ENCODE measurements around the gene OPN1MW3.
A peak's percentile ranks its signal among the peaks of the same experiment; 100 is the strongest.
"Not testable (repeated sequence)": the region's sequence is repeated elsewhere in the genome, so short reads cannot be mapped to it uniquely, and the experiment has no call there.

OPN1MW3 gene

GRCh38 chrX:154263072-154263471 lies 5.7 kb downstream of the OPN1MW3 start:
- H3K36me3 Mint-ChIP-seq (ENCODE audit: low read depth); H3K27ac Mint-ChIP-seq; DNase-seq (ENCODE audit: low spot score); H3K27me3 Mint-ChIP-seq (ENCODE audit: low read depth); H3K4me3 Mint-ChIP-seq; H3K9me3 Mint-ChIP-seq; H3K4me1 Mint-ChIP-seq (ENCODE audit: low read depth): not testable (repeated sequence)

GRCh38 chrX:154269245-154269644 lies 11.9 kb downstream of the OPN1MW3 start:
- DNase-seq (ENCODE audit: low spot score); H3K9me3 Mint-ChIP-seq; H3K27ac Mint-ChIP-seq; H3K4me3 Mint-ChIP-seq; H3K36me3 Mint-ChIP-seq (ENCODE audit: low read depth); H3K27me3 Mint-ChIP-seq (ENCODE audit: low read depth); H3K4me1 Mint-ChIP-seq (ENCODE audit: low read depth): not testable (repeated sequence)

DNA sequence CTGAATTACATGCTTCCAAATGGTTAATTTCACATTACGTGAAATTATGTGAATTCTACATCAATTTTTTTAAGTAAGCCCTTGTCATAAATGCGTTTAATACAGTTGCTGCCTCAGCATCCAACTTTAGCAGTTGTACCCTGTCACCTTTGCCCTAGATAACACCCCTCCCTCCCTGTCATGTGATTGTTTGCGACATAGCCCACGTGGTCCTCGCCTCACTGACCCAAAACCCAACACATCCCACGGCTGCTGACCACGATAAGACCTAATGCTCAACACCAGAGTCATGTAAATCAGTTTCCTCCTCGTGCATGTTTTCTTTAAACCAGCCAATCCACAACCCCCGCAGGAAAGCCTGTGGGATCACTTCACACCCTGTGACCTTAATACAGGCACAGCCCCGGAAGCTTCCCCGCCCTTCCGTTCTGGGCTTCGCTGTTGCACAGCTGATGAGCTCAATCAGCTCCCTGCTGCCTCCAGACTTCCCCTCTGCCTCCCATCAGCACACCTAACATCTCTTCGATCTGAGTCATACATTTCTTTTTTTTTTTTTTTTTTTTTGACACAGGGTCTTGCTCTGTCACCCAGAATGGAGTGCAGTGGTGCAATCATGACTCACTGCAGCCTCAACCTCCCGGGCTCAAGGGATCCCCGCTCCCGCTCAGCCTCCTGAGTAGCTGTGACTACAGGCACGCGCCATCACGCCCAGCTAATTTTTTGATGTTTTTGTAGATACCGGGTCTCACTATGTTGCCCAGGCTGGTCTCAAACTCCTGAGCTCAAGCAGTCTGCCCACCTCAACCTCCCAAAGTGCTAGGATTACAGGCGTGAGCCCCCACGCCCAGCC lies 27.3 kb downstream of the OPN1MW3 start:
- H3K36me3 Mint-ChIP-seq (ENCODE audit: low read depth); H3K27me3 Mint-ChIP-seq (ENCODE audit: low read depth); H3K4me1 Mint-ChIP-seq (ENCODE audit: low read depth); DNase-seq (ENCODE audit: low spot score); H3K27ac Mint-ChIP-seq; H3K9me3 Mint-ChIP-seq; H3K4me3 Mint-ChIP-seq: not testable (repeated sequence)

DNA sequence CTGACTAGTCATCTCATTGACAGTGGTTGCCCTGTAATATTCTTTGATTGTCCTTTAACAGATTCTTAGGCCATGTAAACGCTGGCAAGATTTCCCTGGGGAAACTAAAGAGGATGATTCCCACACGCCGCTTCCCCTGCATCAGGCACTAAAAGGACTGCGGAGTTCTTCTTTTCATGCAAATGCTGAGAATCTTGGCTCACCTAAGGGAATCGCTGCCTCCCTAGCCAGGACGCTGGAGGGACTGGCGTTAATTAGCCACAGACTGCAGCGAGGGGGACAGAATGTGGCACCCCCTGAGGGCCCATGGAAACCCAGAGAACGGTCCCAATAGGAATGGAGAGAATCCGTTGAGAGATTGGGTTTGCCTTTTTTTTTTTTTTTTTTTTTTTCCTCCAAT lies 29.0 kb downstream of the OPN1MW3 start:
- not testable (repeated sequence) for H3K36me3 Mint-ChIP-seq (ENCODE audit: low read depth); H3K9me3 Mint-ChIP-seq; H3K4me1 Mint-ChIP-seq (ENCODE audit: low read depth); DNase-seq (ENCODE audit: low spot score); H3K27ac Mint-ChIP-seq; H3K27me3 Mint-ChIP-seq (ENCODE audit: low read depth); H3K4me3 Mint-ChIP-seq

- no peaks in the 10 kb centered on the region for H3K9me3 Mint-ChIP-seq
- no peaks in the 10 kb centered on the region for H3K36me3 Mint-ChIP-seq (ENCODE audit: low read depth)
- H3K4me1 Mint-ChIP-seq (ENCODE audit: low read depth) = no peaks in the 10 kb centered on the region
- no peak within 1 kb of the TSS for H3K4me3 Mint-ChIP-seq
- H3K27me3 Mint-ChIP-seq (ENCODE audit: low read depth) = peaks cover 2% of the 10 kb centered on the region
- no peak for DNase-seq (ENCODE audit: low spot score)
- H3K27ac Mint-ChIP-seq = no peak within 1 kb of the TSS
Measured at GRCh38 chrX:154294791-154295574, 37.6 kb downstream of the OPN1MW3 start, which contains the start of gene TEX28. Gene TEX28, minus strand, starts transcription at chrX:154295124. Its CDS starts 3,007 bp downstream, at chrX:154292117.

GRCh38 chrX:154295664-154296310 lies 38.4 kb downstream of the OPN1MW3 start, which contains the start of gene TKTL1:
Gene TKTL1, plus strand, starts transcription at chrX:154295795. Its CDS starts 65 bp downstream, at chrX:154295860.
- Mint-ChIP-seq H3K4me3 (no peak within 1 kb of the TSS), H3K4me1 (ENCODE audit: low read depth) (no peaks in the 10 kb centered on the region), H3K27ac (no peak within 1 kb of the TSS), H3K36me3 (ENCODE audit: low read depth) (no peaks in the 10 kb centered on the region), H3K9me3 (no peaks in the 10 kb centered on the region), H3K27me3 (ENCODE audit: low read depth) (peaks cover 5% of the 10 kb centered on the region)
- DNase-seq (ENCODE audit: low spot score) = no peak

GRCh38 chrX:154296731-154297130 lies 39.3 kb downstream of the OPN1MW3 start:
- H3K4me1 Mint-ChIP-seq (ENCODE audit: low read depth) = no peaks in the 10 kb centered on the region
- H3K27me3 Mint-ChIP-seq (ENCODE audit: low read depth) = peaks cover 5% of the 10 kb centered on the region
- no peak overlapping the region for H3K27ac Mint-ChIP-seq
- H3K4me3 Mint-ChIP-seq = no peak overlapping the region
- H3K9me3 Mint-ChIP-seq = no peaks in the 10 kb centered on the region
- no peak for DNase-seq (ENCODE audit: low spot score)
- no peaks in the 10 kb centered on the region for H3K36me3 Mint-ChIP-seq (ENCODE audit: low read depth)

GRCh38 chrX:154298312-154298711 lies 40.9 kb downstream of the OPN1MW3 start:
- DNase-seq (ENCODE audit: low spot score) = no peak
- Mint-ChIP-seq H3K9me3 (no peaks in the 10 kb centered on the region), H3K27me3 (ENCODE audit: low read depth) (peaks cover 5% of the 10 kb centered on the region), H3K36me3 (ENCODE audit: low read depth) (no peaks in the 10 kb centered on the region), H3K4me1 (ENCODE audit: low read depth) (no peaks in the 10 kb centered on the region), H3K27ac (no peak overlapping the region), H3K4me3 (no peak overlapping the region)

- H3K4me1 Mint-ChIP-seq (ENCODE audit: low read depth) = no peaks in the 10 kb centered on the region
Measured at GRCh38 chrX:154300816-154301215, 43.4 kb downstream of the OPN1MW3 start.

GRCh38 chrX:154302998-154303397 lies 45.6 kb downstream of the OPN1MW3 start:
- DNase-seq (ENCODE audit: low spot score); H3K4me1 Mint-ChIP-seq (ENCODE audit: low read depth); H3K27ac Mint-ChIP-seq; H3K4me3 Mint-ChIP-seq; H3K9me3 Mint-ChIP-seq; H3K27me3 Mint-ChIP-seq (ENCODE audit: low read depth); H3K36me3 Mint-ChIP-seq (ENCODE audit: low read depth): not testable (repeated sequence)

More at GRCh38 chrX:154300816-154301215, 43.4 kb downstream of the OPN1MW3 start:
- Mint-ChIP-seq H3K36me3 (ENCODE audit: low read depth) (no peaks in the 10 kb centered on the region), H3K4me3 (no peak overlapping the region), H3K27ac (no peak overlapping the region), H3K9me3 (no peaks in the 10 kb centered on the region), H3K27me3 (ENCODE audit: low read depth) (peaks cover 5% of the 10 kb centered on the region)
- DNase-seq (ENCODE audit: low spot score) = no peak

GRCh38 chrX:154303476-154303875 lies 46.1 kb downstream of the OPN1MW3 start:
- H3K4me1 Mint-ChIP-seq (ENCODE audit: low read depth) = peaks cover 14% of the 10 kb centered on the region
- H3K27me3 Mint-ChIP-seq (ENCODE audit: low read depth) = peaks cover 3% of the 10 kb centered on the region
- H3K36me3 Mint-ChIP-seq (ENCODE audit: low read depth) = no peaks in the 10 kb centered on the region
- H3K9me3 Mint-ChIP-seq = no peaks in the 10 kb centered on the region
- H3K27ac Mint-ChIP-seq = peak overlapping the region; percentile 67
- H3K4me3 Mint-ChIP-seq = no peak overlapping the region
- DNase-seq (ENCODE audit: low spot score) = no peak

DNA sequence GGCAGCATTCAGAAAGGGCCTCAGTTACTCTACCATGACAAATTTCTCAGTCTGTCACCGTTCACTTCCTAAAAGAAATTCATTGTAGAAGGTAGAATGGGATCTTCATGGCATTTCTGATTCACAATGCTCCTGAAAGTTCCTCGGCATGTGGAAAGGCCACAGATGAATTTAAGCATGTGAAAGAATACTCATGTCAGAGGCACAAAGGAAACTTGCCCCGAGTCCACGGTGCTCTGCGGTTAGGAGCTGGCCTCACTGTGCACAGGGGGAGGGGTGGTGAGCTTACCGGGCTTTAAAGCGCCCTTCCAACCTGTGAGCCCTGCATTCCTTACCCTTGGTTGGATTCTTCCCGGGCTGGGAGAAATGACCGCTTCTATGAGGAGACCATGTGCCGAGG lies 47.5 kb downstream of the OPN1MW3 start:
- peaks cover 3% of the 10 kb centered on the region for H3K27me3 Mint-ChIP-seq (ENCODE audit: low read depth)
- DNase-seq (ENCODE audit: low spot score) = no peak
- no peak overlapping the region for H3K4me3 Mint-ChIP-seq
- H3K27ac Mint-ChIP-seq = no peak overlapping the region
- no peaks in the 10 kb centered on the region for H3K36me3 Mint-ChIP-seq (ENCODE audit: low read depth)
- peaks cover 21% of the 10 kb centered on the region for H3K4me1 Mint-ChIP-seq (ENCODE audit: low read depth)
- H3K9me3 Mint-ChIP-seq = no peaks in the 10 kb centered on the region

GRCh38 chrX:154305541-154306205 lies 48.3 kb downstream of the OPN1MW3 start:
- Mint-ChIP-seq H3K4me1 (ENCODE audit: low read depth) (peaks cover 21% of the 10 kb centered on the region), H3K4me3 (no peak overlapping the region), H3K36me3 (ENCODE audit: low read depth) (no peaks in the 10 kb centered on the region), H3K27me3 (ENCODE audit: low read depth) (no peaks in the 10 kb centered on the region), H3K27ac (no peak overlapping the region), H3K9me3 (no peaks in the 10 kb centered on the region)
- no peak for DNase-seq (ENCODE audit: low spot score)

Measured in T-helper 2 cell treated with Interferon-gamma antibody and Interleukin-4, amounts not matched to agents 5 μg/mL and 100 μg/mL, for 36 hours (primary cell).